IMR-90 (cell line): ENCODE measurements around the gene DLX3. TPM values are rescaled to one million over a fixed set of nuclear protein-coding genes. Genes with fewer than 3 reads are reported as not detected.

Experiments
- ATAC-seq: fragments of 200-7000 bp; cut with Tn5 transposase; 2 replicates; pipeline ENCODE4 v1.9.1; 2020; ENCODE audit warnings: low read depth, mild to moderate bottlenecking, moderate library complexity
- BruUV-seq: library from RNA; stranded (reverse); fragments of 400-500 nt; replicated peaks from 2 replicates; lab custom pipeline; 2021; lab: Mats Ljungman, UMichigan
- CTCF ChIA-PET: fragments of 300-600 bp; formaldehyde crosslinking; extraction: SDS; loops from one replicate; lab custom pipeline; 2021; ENCODE audit warnings: antibody characterized with exemption; lab: Yijun Ruan, JAX
- POLR2A ChIA-PET: fragments of 300-600 bp; sonication (Branson Sonifier 250); formaldehyde crosslinking; loops from one replicate; lab custom pipeline; 2022; ENCODE audit warnings: antibody characterized with exemption; ENCODE audit not compliant: unreplicated experiment; lab: Charles Lee
- DNase-seq: peaks from one replicate; pipeline ENCODE4 v3.0.0; 2013
- H2AFZ ChIP-seq: replicated peaks from 2 replicates; pipeline ENCODE3; 2013; ENCODE audit warnings: low read length, mild to moderate bottlenecking; ENCODE audit not compliant: poor library complexity
- H2AK5ac ChIP-seq: 2 replicates; pipeline ENCODE4 v1.6.1; 2013; ENCODE audit warnings: low read depth, low read length, inconsistent platforms
- H2AK9ac ChIP-seq: replicated peaks from 2 replicates; pipeline ENCODE3; 2013; ENCODE audit warnings: mild to moderate bottlenecking, low read depth, low read length, moderate library complexity; ENCODE audit not compliant: poor library complexity
- H2BK120ac ChIP-seq: 2 replicates; pipeline ENCODE4 v1.6.1; 2013; ENCODE audit warnings: low read depth, low read length, inconsistent platforms
- H2BK15ac ChIP-seq: 3 replicates; pipeline ENCODE4 v1.6.1; 2013; ENCODE audit warnings: low read depth, low read length, inconsistent platforms
- H2BK20ac ChIP-seq: 2 replicates; pipeline ENCODE4 v1.6.1; 2013; ENCODE audit warnings: low read depth, mild to moderate bottlenecking, inconsistent platforms, low read length, moderate library complexity
- H2BK5ac ChIP-seq: 2 replicates; pipeline ENCODE4 v1.6.1; 2013; ENCODE audit warnings: mild to moderate bottlenecking, low read depth, low read length, inconsistent platforms; ENCODE audit not compliant: poor library complexity, severe bottlenecking
- H3K14ac ChIP-seq: replicated peaks from 2 replicates; pipeline ENCODE4 v1.6.1; 2013; ENCODE audit warnings: low read depth, low read length, inconsistent platforms
- H3K18ac ChIP-seq: 2 replicates; pipeline ENCODE4 v1.6.1; 2013; ENCODE audit warnings: low read depth, low read length, control low read depth
- H3K23ac ChIP-seq: 2 replicates; pipeline ENCODE4 v1.6.1; 2013; ENCODE audit warnings: low read depth, low read length, inconsistent platforms
- H3K27ac ChIP-seq: 2 replicates; pipeline ENCODE4 v1.5.1; 2013; ENCODE audit warnings: mild to moderate bottlenecking, control low read depth, low read length; ENCODE audit not compliant: insufficient read depth
- H3K27me3 ChIP-seq: 2 replicates; pipeline ENCODE4 v1.6.1; 2013; ENCODE audit warnings: low read length; ENCODE audit not compliant: control insufficient read depth, insufficient read depth
- H3K36me3 ChIP-seq: 2 replicates; pipeline ENCODE4 v1.6.1; 2013; ENCODE audit warnings: low read length, mixed read lengths; ENCODE audit not compliant: control insufficient read depth, insufficient read depth
- H3K4ac ChIP-seq: 2 replicates; pipeline ENCODE4 v1.6.1; 2013; ENCODE audit warnings: low read depth, low read length, inconsistent platforms
- H3K4me1 ChIP-seq: 2 replicates; pipeline ENCODE4 v1.6.1; 2013; ENCODE audit warnings: low read length, mixed read lengths; ENCODE audit not compliant: control insufficient read depth, insufficient read depth
- H3K4me2 ChIP-seq: 2 replicates; pipeline ENCODE4 v1.6.1; 2013; ENCODE audit warnings: low read depth, mild to moderate bottlenecking, control low read depth, low read length, moderate library complexity
- H3K4me3 ChIP-seq: 2 replicates; pipeline ENCODE4 v1.5.1; 2013; ENCODE audit warnings: low read depth, mild to moderate bottlenecking, control low read depth, low read length, moderate library complexity; ENCODE audit not compliant: insufficient read depth
- H3K56ac ChIP-seq: 2 replicates; pipeline ENCODE4 v1.6.1; 2013; ENCODE audit warnings: low read length, inconsistent platforms; ENCODE audit not compliant: insufficient read depth; ENCODE audit errors: extremely low read depth
- H3K79me1 ChIP-seq, 2 experiments: 2 replicates each; pipeline ENCODE4 v1.6.1; 2013; ENCODE audit warnings: low read length in 2 of 2, inconsistent platforms in 1 of 2, low read depth in 1 of 2
- H3K9ac ChIP-seq: 2 replicates; pipeline ENCODE4 v1.6.1; 2013; ENCODE audit warnings: low read depth, low read length, control low read depth
- H3K9me1 ChIP-seq: 2 replicates; pipeline ENCODE4 v1.6.1; 2013; ENCODE audit warnings: low read length, inconsistent platforms; ENCODE audit not compliant: insufficient read depth
- H3K9me3 ChIP-seq: 2 replicates; pipeline ENCODE4 v1.6.1; 2013; ENCODE audit warnings: low read length; ENCODE audit not compliant: control insufficient read depth, insufficient read depth
- H4K20me1 ChIP-seq: 2 replicates; pipeline ENCODE4 v1.6.1; 2013; ENCODE audit warnings: low read length, inconsistent platforms; ENCODE audit not compliant: insufficient read depth
- H4K5ac ChIP-seq: 2 replicates; pipeline ENCODE4 v1.6.1; 2013; ENCODE audit warnings: mild to moderate bottlenecking, low read depth, low read length, control low read depth
- H4K8ac ChIP-seq, 2 experiments: 2 replicates each; pipeline ENCODE4 v1.6.1; 2013; ENCODE audit warnings: low read depth in 2 of 2, low read length in 2 of 2, control low read depth in 1 of 2, inconsistent platforms in 1 of 2
- H4K91ac ChIP-seq: 2 replicates; pipeline ENCODE4 v1.6.1; 2013; ENCODE audit warnings: low read depth, low read length, inconsistent platforms; ENCODE audit not compliant: insufficient read depth
- BHLHE40 ChIP-seq: fragments of 150-350 bp; IDR thresholded peaks from 2 replicates; pipeline ENCODE4 v1.6.1; 2016; ENCODE audit warnings: mild to moderate bottlenecking, low read depth, low read length
- CHD1 ChIP-seq: IDR thresholded peaks from 2 replicates; pipeline ENCODE4 v1.6.1; 2012; ENCODE audit warnings: low read depth, low read length, improper control_type of control experiment
- FOS ChIP-seq: fragments of 150-350 bp; IDR thresholded peaks from 2 replicates; pipeline ENCODE4 v1.6.1; 2016; ENCODE audit warnings: low read depth, low read length
- MAFK ChIP-seq: IDR thresholded peaks from 2 replicates; pipeline ENCODE4 v1.6.1; 2012; ENCODE audit warnings: low read depth, low read length, improper control_type of control experiment
- MAZ ChIP-seq: IDR thresholded peaks from 2 replicates; pipeline ENCODE4 v1.6.1; 2012; ENCODE audit warnings: low read depth, mild to moderate bottlenecking, low read length, improper control_type of control experiment, moderate library complexity, borderline replicate concordance
- MXI1 ChIP-seq: IDR thresholded peaks from 2 replicates; pipeline ENCODE4 v1.6.1; 2012; ENCODE audit warnings: low read depth, mild to moderate bottlenecking, low read length, moderate library complexity, borderline replicate concordance
- RAD21 ChIP-seq: IDR thresholded peaks from 2 replicates; pipeline ENCODE4 v1.6.1; 2012; ENCODE audit warnings: low read length, improper control_type of control experiment
- RFX5 ChIP-seq: IDR thresholded peaks from 2 replicates; pipeline ENCODE4 v1.8.0; 2012; ENCODE audit warnings: low read depth, mild to moderate bottlenecking, low read length, moderate library complexity
- SMC3 ChIP-seq: fragments of 150-350 bp; IDR thresholded peaks from 2 replicates; pipeline ENCODE4 v1.6.1; 2016; ENCODE audit warnings: low read depth, mild to moderate bottlenecking, antibody characterized with exemption, low read length, moderate library complexity
- WGBS, 2 experiments: methylation state at CpG; one replicate each; pipeline versions ENCODE4 v1.1.5 to v1.1.7; 2013; ENCODE audit warnings: missing lambda C conversion rate in 2 of 2; ENCODE audit not compliant: insufficient read length in 1 of 2; ENCODE audit errors: extremely low coverage in 2 of 2; 5-methylcytosine and 5-hydroxymethylcytosine counted together
- dilution Hi-C: fragments of 300-500 bp; cut with HindIII; formaldehyde crosslinking; loops from one replicate; pipeline ENCODE4 v1.14.3; 2018; ENCODE audit warnings: low sequenced_read_pairs; ENCODE audit not compliant: unreplicated experiment
- in situ Hi-C: fragments of 300-500 bp; cut with MboI; formaldehyde crosslinking; loops from 3 replicates; pipeline ENCODE4 v1.14.3; 2019; ENCODE audit warnings: low sequenced_read_pairs, inconsistent platforms, mixed read lengths
- intact Hi-C: fragments of 100-400 bp; cut with micrococcal nuclease; formaldehyde crosslinking; loops from 2 replicates; pipeline ENCODE4 v1.10.0; 2022
- polyA plus RNA-seq, 3 experiments: library from polyadenylated mRNA; depleted of rRNA; stranded (reverse); fragments of >200 nt; gene quantifications; 2 replicates each; pipeline ENCODE4 v1.2.3, GENCODE V29; 2012; ENCODE audit warnings: low replicate concordance in 1 of 3
- total RNA-seq: library from RNA; depleted of rRNA; stranded (reverse); fragments of >200 nt; gene quantifications from 2 replicates; pipeline ENCODE4 v1.2.3, GENCODE V29; 2012
- TF ChIP-seq, protein P1 (sequence below): fragments of 150-350 bp; IDR thresholded peaks from 2 replicates; pipeline ENCODE4 v1.6.1; 2017; ENCODE audit warnings: mild to moderate bottlenecking, antibody characterized with exemption, low read length, low read depth
- TF ChIP-seq, protein P2 (sequence below): conservative IDR thresholded peaks from 2 replicates; pipeline ENCODE4 v1.5.1; 2012; ENCODE audit warnings: mild to moderate bottlenecking, low read depth, low read length, improper control_type of control experiment

Gene DLX3
- total and polyA plus RNA-seq, 2 of the 4 experiments (the other 2 are of a cell fraction): not detected

DNA sequence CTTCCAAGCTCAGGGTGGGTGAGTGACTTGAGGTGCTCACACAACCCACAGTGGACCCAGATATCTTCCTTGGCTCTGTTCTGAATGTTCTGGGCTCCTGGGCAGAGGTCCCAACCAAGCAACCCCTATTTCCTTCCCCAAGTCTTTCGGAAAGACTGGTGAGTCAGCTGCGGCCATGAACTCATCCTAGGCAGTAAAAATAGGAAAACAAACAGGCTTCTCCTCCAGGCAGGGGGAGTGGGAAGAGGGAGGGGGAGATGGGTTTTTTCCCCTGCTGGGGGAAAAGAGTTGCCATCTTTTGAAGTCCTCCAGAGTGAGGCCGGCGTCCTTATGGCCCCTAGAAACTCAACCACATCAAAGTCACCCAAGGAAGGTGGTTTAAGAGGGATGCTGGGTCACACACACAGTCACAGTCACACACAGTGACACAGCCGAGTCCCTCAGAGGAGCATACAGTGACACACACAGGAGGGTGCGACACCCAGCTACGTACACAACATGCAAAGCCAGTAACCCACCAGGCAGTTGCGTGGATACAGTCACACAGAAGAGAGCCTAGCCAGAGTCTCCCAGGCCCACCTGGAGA lies 42.0 kb downstream of the DLX3 start:
- Histone ChIP-seq H3K9me1 (0 out of 2 replicates have a peak, but pooled peaks cover 6% of the 10 kb centered on the region), H3K36me3 (no peaks in the 10 kb centered on the region), H3K9ac (no peak overlapping the region), H4K8ac (no peak overlapping the region), H4K91ac (no peak overlapping the region), H3K23ac (no peak overlapping the region), H3K4ac (no peak overlapping the region), H4K20me1 (peaks cover 4% of the 10 kb centered on the region), H3K18ac (no peak overlapping the region), H3K79me1 (no peaks in the 10 kb centered on the region), H4K5ac (no peak overlapping the region), H3K27ac (no peak overlapping the region), H3K4me3 (no peak overlapping the region), H2AK9ac (no peak overlapping the region), H3K27me3 (peaks cover 75% of the 10 kb centered on the region), H2BK20ac (no peak overlapping the region), H3K9me3 (no peaks in the 10 kb centered on the region), H2BK120ac (no peak overlapping the region), H3K4me1 (no peaks in the 10 kb centered on the region), H2AK5ac (no peak overlapping the region), H3K4me2 (no peak overlapping the region), H2AFZ (peak overlapping the region; percentile 33), H3K56ac (no peak overlapping the region), H2BK5ac (no peak overlapping the region), H2BK15ac (no peak overlapping the region), H3K14ac (no peak overlapping the region)
- dilution Hi-C loops: no loop called here
- 60% methylated on average over 1 of the region's 8 CpGs; no CpG with 5 or more reads in 1 of the 2 experiments for WGBS, 2 experiments
- no peak for TF ChIP-seq SMC3
- no peak for TF ChIP-seq FOS
- no peak for TF ChIP-seq RAD21
- TF ChIP-seq, protein P1, sequence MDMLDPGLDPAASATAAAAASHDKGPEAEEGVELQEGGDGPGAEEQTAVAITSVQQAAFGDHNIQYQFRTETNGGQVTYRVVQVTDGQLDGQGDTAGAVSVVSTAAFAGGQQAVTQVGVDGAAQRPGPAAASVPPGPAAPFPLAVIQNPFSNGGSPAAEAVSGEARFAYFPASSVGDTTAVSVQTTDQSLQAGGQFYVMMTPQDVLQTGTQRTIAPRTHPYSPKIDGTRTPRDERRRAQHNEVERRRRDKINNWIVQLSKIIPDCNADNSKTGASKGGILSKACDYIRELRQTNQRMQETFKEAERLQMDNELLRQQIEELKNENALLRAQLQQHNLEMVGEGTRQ: no peak
- TF ChIP-seq BHLHE40: no peak
- TF ChIP-seq CHD1: no peak
- TF ChIP-seq, protein P2, sequence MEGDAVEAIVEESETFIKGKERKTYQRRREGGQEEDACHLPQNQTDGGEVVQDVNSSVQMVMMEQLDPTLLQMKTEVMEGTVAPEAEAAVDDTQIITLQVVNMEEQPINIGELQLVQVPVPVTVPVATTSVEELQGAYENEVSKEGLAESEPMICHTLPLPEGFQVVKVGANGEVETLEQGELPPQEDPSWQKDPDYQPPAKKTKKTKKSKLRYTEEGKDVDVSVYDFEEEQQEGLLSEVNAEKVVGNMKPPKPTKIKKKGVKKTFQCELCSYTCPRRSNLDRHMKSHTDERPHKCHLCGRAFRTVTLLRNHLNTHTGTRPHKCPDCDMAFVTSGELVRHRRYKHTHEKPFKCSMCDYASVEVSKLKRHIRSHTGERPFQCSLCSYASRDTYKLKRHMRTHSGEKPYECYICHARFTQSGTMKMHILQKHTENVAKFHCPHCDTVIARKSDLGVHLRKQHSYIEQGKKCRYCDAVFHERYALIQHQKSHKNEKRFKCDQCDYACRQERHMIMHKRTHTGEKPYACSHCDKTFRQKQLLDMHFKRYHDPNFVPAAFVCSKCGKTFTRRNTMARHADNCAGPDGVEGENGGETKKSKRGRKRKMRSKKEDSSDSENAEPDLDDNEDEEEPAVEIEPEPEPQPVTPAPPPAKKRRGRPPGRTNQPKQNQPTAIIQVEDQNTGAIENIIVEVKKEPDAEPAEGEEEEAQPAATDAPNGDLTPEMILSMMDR: no peak
- TF ChIP-seq MXI1: no peak
- no peak for TF ChIP-seq MAZ
- TF ChIP-seq MAFK: no peak
- TF ChIP-seq RFX5: no peak
- POLR2A ChIA-PET: no interaction called here
- CTCF ChIA-PET: interaction anchor here (1.0 to 2.1 kb wide), 6 partner anchors 11 to 73 kb away, joined by 3 to 8 read pairs (median 4); no protein-coding TSS in a partner anchor
- intact Hi-C loops: loop anchor here (5.0 kb wide), 1 partner anchor 44 kb away; the partner anchor contains the start of gene DLX3
- BruUV-seq: no TSS peak
- DNase-seq: no peak
- in situ Hi-C loops: no loop called here
- no peak for ATAC-seq
